AG10803 (cell line): ENCODE results near the gene RBFOX1.

Source experiments
- DNase-seq: peaks from one replicate; pipeline ENCODE4 v3.0.0; 2010; ENCODE audit warnings: low read depth
- H3K4me3 ChIP-seq: 2 replicates; pipeline ENCODE4 v1.5.1; 2011; ENCODE audit warnings: mild to moderate bottlenecking, low read length, control low read depth
- TF ChIP-seq, protein P1 (sequence below): conservative IDR thresholded peaks from 2 replicates; pipeline ENCODE4 v1.5.1; 2011; ENCODE audit warnings: mild to moderate bottlenecking, low read length, control low read depth, inconsistent platforms

The RBFOX1 gene

DNA sequence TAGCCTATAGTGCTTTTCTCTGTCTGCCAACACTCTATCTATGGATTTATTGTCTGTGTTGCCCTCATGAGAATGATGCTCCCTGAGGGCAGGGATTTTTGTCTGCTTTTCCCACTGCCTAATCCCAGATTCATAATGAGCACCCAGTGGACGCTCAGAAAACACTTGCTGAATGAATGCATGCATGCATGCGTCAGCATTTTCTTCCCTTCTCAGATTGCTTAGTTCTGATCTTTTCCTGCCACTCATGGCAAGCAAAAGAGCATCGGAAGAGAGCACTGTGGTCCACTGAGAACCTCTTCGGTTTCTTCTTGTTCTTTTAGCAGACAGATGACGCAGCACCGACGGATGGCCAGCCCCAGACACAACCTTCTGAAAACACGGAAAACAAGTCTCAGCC, 246.8 kb downstream of the RBFOX1 start:
- TF ChIP-seq, protein P1, sequence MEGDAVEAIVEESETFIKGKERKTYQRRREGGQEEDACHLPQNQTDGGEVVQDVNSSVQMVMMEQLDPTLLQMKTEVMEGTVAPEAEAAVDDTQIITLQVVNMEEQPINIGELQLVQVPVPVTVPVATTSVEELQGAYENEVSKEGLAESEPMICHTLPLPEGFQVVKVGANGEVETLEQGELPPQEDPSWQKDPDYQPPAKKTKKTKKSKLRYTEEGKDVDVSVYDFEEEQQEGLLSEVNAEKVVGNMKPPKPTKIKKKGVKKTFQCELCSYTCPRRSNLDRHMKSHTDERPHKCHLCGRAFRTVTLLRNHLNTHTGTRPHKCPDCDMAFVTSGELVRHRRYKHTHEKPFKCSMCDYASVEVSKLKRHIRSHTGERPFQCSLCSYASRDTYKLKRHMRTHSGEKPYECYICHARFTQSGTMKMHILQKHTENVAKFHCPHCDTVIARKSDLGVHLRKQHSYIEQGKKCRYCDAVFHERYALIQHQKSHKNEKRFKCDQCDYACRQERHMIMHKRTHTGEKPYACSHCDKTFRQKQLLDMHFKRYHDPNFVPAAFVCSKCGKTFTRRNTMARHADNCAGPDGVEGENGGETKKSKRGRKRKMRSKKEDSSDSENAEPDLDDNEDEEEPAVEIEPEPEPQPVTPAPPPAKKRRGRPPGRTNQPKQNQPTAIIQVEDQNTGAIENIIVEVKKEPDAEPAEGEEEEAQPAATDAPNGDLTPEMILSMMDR = no peak
- DNase-seq = no peak
- H3K4me3 ChIP-seq = no peak overlapping the region

DNA sequence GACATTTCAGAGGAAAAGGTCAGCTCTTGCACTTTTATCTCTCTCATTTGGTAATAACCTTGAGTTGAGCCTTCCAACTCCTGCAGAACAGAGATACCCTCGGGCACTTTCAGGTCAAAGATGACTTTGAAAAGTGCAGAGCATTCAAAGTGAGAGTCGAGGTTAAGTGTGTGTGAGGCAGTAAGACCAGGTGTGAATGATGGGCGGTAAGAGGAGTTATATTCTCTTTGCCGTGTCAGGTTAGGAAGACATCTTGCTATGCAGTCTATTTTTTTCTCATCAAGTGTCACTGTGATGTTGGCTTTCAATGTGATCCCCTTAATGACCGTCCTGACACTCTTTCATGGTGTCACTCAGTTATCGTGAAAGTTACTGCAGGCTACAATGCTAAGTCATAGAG, 248.5 kb downstream of the RBFOX1 start:
- H3K4me3 ChIP-seq = no peak overlapping the region
- no peak for DNase-seq
- TF ChIP-seq, protein P1 = no peak

DNA sequence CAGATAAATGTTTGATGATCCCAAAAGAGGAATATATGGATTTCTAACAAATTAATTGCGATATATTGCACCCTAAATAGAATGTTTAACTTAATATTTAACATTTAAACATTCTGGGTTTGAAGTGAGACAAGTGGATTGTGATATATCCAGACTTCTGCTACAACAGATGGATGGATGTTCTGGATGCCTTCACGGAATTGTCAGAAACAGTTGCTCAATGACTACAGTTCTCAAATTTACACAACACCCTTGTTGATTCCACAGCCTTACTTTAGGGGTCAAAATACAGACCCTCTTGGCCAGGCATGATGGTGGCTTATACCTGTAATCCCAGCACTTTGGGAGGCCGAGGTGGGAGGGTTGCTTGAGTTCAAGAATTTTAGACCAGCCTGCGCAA, 250.8 kb downstream of the RBFOX1 start:
- no peak for DNase-seq
- H3K4me3 ChIP-seq = no peak overlapping the region
- TF ChIP-seq, protein P1 = no peak

DNA sequence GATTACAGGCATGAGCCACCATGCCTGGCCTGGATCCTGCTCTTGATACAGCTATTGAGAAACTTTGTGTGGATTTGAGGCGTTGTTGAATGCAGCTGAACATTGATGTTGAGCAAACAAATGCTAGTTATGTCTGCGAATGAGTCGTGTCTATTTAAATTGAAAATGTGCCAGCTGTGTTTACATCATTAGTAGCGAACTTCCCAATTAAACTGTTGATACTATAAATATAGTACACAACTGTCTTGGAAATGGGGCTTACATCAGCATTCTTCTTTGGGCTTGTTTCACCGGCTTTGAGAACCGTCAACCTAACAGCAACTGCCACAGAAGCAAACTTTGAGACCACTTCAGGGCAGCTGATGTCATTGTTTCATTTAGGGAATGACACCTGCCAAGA, 251.9 kb downstream of the RBFOX1 start:
- H3K4me3 ChIP-seq = no peak overlapping the region
- TF ChIP-seq, protein P1 = no peak
- no peak for DNase-seq

DNA sequence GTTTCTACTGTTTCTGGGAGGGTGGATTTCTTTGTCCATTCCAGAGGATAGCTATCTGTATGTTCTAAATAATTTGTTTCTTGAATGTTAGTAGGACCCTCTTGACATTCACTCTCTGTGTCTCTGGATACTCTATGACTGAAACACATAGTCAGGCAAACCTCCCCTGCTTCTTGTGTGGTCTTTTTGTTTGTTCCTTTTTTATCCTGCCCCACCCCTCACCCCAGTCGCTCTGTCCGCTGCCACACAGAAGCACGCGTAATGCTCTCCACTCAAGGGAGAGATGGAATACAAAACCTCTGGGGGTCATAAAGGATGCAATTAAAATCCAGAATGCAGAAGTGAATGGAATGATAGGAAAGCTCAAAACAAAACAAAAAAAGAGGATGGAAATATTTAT, 253.1 kb downstream of the RBFOX1 start:
- no peak overlapping the region for H3K4me3 ChIP-seq
- no peak for DNase-seq
- TF ChIP-seq, protein P1 = no peak

DNA sequence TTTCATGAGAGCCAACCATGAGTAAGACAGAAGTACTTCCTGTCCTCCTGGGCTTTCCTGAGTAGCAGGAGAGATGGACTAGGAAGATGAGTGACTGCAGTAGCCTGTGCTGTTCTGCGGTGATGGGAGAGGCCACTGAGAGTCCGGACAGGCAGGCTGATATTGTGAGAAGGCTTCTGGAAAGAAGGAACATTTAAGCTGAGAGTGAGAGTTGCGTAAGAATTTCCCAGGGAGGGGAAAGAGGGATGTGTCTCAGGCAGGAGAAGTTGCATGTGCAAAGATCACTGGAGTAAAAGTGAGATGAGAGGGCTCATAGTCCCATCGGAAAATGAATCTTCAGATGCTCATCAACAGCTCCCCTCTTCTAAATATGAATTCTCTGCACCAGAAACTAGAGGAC, 258.3 kb downstream of the RBFOX1 start:
- no peak overlapping the region for H3K4me3 ChIP-seq
- TF ChIP-seq, protein P1 = no peak
- DNase-seq = no peak

DNA sequence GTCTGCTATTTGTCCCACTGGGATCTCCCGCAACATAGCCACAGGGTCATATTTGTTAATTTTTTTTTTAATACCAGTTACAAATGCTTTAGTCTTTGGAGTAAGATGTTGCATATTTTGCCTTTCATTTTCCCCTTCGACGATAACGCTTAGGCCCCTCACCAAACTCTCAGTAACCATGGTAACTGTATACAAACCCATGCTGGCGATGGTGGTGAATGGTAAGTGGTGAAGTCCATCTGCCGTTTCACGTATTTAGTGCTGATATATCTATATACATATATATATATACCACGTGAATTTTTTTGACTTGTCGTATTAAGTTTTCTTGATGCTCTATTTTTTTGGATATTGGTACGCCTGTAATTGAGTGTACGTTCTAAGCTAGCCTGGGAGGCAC, 263.7 kb downstream of the RBFOX1 start:
- DNase-seq = no peak
- H3K4me3 ChIP-seq = no peak overlapping the region
- TF ChIP-seq, protein P1 = no peak
